GM21381 (cell line): ENCODE measurements around the gene PTPRG.
"Not testable (repeated sequence)": the region's sequence is repeated elsewhere in the genome, so short reads cannot be mapped to it uniquely, and the experiment has no call there.

ENCODE experiments used
- ATAC-seq: cut with Tn5 transposase; IDR thresholded peaks from one replicate; pipeline ENCODE4 v1.9.1; 2021; ENCODE audit warnings: mild to moderate bottlenecking, moderate library complexity; ENCODE audit not compliant: unreplicated experiment

The PTPRG gene

GRCh38 chr3:61561374-61562041 lies at the start of gene PTPRG:
Gene PTPRG, plus strand, starts transcription at chr3:61561571. Its CDS starts 717 bp downstream, at chr3:61562288.
- peak; percentile 49 for ATAC-seq

DNA sequence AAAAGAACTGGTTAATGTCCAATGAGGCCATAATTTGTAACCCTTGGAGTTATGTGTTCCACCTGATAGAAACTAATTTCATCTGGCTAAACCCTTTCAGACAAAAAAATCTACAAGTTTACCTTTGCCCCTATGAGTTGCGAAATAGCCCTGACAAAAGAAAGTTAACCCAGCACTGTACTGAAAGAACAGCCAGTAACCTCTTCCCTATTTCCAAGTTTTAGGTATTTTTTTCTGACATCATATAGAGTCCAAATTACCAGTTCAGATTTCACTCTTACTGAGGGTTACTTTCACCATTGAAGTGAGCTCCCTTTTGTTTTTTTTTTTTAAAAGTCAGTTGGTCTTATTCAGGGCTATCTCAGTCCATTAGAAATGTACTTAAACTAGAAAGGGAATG lies 42.8 kb upstream of the PTPRG start:
- no peak for ATAC-seq

DNA sequence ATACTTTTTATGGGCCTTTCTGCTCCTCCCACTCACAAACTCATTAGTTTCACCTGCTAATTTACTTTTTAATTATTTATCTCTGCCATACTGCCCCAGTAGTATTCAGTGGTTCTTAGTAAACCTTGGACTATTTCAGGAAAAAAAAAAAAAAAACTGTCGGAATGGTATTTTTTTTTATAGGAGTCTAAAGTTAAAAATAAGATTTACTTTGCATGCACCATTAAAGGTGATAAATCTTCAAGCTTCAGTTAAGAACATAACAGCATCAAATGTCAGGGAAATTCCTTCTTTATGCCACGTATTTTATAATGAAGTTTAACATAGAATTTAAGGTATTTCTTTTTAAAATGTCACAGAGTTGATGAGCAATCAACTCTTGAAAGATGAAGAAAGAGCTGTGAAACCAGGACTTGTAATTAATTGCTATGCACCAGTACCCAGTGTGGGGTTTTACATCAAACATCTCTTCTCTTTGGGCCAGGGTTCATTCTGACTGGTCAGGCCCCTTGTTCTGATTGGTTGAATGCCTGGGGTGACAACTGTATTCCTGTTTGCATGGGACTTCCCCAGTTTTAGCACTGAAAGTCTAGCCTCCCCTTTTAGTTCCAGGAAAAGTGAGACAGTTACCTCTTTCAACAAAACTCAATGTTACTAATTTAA lies 40.3 kb upstream of the PTPRG start:
- ATAC-seq: peak; percentile 90

DNA sequence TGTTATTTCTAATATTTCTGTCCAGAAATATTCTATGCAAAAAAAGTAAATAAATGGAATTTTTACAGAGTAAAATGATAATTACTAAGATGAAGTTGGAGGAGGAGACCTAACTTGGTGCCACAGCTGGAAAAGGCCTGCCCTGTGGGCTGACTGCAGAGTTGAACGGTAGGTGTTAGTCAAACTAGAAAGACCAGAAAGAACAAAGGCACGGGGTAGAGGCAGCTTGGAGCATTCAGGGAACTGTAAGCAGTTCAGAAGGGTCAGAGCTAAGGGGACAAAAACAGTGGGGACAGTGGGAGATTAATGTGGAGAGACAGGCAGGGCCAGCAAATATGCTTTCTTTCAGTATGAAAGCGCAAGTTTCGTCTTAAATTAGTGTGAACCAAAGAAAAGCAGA lies 39.3 kb upstream of the PTPRG start:
- no peak for ATAC-seq

- no peak for ATAC-seq
Measured at GRCh38 chr3:61522626-61523025, 38.7 kb upstream of the PTPRG start.

- ATAC-seq: no peak
Measured at GRCh38 chr3:61524933-61525332, 36.4 kb upstream of the PTPRG start.

- no peak for ATAC-seq
Measured at GRCh38 chr3:61526308-61526707, 35.1 kb upstream of the PTPRG start.

DNA sequence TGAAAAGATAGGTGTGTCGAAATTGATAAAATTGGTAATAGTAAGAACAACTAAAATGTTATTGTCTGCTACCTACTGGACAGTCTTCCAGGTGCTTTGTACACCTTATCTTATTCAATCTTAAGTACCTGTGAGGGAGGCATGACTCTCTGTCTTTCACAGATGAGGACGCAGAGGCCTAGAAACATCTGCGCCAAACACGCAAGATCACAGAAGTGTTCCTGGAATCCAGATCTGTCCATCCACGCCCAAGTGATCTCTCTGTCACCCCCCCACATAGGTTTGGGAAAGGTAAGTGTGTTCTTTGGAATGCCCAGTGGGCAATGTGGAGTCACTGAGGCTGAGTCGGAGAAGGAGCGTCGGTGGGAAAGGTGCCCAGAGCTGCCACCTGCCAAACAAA lies 34.4 kb upstream of the PTPRG start:
- no peak for ATAC-seq

- no peak for ATAC-seq
Measured at GRCh38 chr3:61530355-61530754, 31.0 kb upstream of the PTPRG start.

- ATAC-seq: no peak
Measured at GRCh38 chr3:61531528-61531927, 29.8 kb upstream of the PTPRG start.

GRCh38 chr3:61532739-61533500 lies 28.5 kb upstream of the PTPRG start:
- no peak for ATAC-seq

DNA sequence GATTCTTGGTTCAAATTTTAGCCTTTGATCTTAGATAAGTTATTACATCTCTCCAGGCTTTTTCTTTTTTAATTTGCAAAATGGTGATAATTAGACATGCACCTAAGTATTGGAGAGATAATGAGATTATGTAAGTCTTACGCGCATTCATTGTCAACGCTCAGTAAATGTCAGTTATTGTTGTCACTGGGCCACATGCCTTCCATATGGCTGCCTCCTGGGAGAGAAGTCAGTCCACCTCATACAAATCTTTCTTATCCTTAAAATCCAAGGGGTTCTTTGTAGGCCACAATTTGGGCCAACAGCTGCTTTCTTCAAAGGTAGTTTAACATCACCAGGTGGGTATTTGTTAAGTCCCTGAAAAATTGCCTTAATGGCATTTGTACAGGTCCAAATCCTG lies 25.5 kb upstream of the PTPRG start:
- no peak for ATAC-seq

- no peak for ATAC-seq
Measured at GRCh38 chr3:61537366-61537765, 24.0 kb upstream of the PTPRG start.

DNA sequence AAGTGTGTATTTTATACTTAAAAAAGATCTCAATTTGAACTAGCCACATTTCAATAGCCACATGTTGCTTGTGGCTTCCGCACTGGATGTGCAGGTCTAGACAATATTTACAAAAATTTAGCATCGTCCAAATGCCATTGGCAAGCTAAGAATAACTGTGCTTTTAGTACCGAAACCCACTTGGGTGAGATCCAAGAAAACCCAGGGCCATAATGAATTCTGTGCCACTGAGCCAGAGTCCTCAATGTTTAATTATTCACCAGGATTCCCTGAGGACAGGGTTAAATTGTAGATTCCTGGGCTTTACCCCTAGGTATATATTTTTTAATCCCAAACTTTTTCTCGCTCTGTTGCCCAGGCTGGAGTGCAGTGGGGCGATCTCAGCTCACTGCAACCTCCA lies 22.9 kb upstream of the PTPRG start:
- no peak for ATAC-seq

- no peak for ATAC-seq
Measured at GRCh38 chr3:61541694-61542093, 19.7 kb upstream of the PTPRG start.

DNA sequence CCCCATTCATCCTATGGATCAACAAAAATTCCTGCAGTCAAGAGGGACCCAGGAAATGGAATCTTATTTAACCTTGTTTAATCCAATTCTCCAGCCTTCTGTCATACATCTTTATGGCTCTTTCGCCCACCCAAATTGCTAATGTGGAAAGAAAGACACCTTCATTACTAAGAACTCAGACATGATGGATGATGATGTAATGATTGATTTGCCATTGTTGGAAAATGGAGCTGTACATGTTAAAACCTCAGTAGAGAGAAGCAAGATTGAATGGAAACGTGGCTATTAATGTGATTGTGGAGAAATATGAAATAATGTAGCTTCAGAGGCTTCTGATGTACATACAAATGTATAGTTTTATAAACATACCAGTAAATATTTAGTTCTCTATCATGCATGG lies 15.7 kb upstream of the PTPRG start:
- no peak for ATAC-seq

GRCh38 chr3:61547625-61548024 lies 13.7 kb upstream of the PTPRG start:
- no peak for ATAC-seq

DNA sequence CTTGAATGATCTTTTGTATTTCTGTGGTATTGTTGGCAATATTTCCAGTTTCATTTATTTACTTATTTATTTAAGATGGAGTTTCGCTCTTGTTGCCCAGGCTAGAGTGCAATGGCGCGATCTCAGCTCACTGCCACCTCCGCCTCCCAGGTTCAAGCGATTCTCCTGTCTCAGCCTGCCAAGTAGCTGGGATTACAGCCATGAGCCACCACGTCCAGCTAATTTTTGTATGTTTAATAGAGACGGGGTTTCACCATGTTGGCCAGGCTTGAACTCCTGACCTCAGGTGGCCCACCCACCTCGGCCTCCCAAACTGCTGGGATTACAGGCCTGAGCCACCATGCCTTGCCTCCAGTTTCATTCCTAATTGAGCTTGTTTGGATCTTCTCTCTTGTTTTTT lies 8.7 kb upstream of the PTPRG start:
- ATAC-seq: not testable (repeated sequence)

DNA sequence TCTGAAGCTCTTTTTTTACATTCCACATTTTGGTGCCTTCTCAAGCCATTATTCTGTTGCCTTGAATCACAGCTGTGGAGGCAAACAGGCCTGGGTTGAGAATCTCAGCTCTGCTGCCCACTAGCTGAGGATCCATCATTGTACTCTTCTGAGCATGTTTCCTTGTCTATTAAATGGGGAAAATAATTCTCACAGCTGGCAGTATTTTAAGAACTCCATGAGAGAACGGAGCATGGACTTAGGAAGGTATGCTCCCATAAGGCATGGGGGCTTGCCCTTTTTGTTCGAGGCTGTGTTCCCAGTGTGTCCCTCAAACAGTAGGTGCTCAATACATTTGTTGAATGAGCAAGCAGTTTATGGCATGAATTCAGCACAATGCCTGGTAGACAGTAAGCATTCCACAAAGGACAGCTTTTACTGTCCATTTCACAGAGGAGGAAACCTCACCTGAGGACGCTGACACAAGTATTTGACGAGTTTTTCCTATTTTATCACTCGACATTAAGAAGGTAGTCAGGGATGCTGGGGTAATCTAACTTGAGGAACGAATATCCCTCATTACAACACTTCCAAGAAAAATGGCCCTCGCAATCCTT lies 2.1 kb upstream of the PTPRG start:
- ATAC-seq: no peak

- ATAC-seq: peak; percentile 57
Measured at GRCh38 chr3:61560517-61561373, 626 bp upstream of the PTPRG start.
